SK-N-SH treated with all-trans-retinoic acid at 6 μM for 48 hours (cell line): ENCODE measurements around the gene IFI27L1.
A peak's percentile ranks its signal among the peaks of the same experiment; 100 is the strongest.

Source experiments
- ATAC-seq: fragments of 200-7000 bp; cut with Tn5 transposase; 3 replicates; pipeline ENCODE4 v1.9.1; 2020; ENCODE audit warnings: mild to moderate bottlenecking, moderate library complexity
- BACH2 ChIP-seq: fragments of 250-450 bp; sonication (Bioruptor Pico); IDR thresholded peaks from 2 replicates; pipeline ENCODE4 v1.9.0; 2021; ENCODE audit warnings: mild to moderate bottlenecking, borderline replicate concordance
- ESRRG ChIP-seq: fragments of 250-450 bp; sonication (Bioruptor Pico); IDR thresholded peaks from 2 replicates; pipeline ENCODE4 v1.6.1; 2021; ENCODE audit warnings: mild to moderate bottlenecking
- GLIS3 ChIP-seq: fragments of 250-450 bp; sonication (Bioruptor Pico); IDR thresholded peaks from 2 replicates; pipeline ENCODE4 v1.5.0; 2020; ENCODE audit warnings: mild to moderate bottlenecking, moderate library complexity
- RARB ChIP-seq: fragments of 250-450 bp; sonication (Bioruptor Pico); IDR thresholded peaks from 2 replicates; pipeline ENCODE4 v1.8.0; 2021; ENCODE audit warnings: mild to moderate bottlenecking, moderate library complexity
- SNAI2 ChIP-seq: fragments of 250-450 bp; sonication (Bioruptor Pico); IDR thresholded peaks from 2 replicates; pipeline ENCODE4 v1.5.0; 2020; ENCODE audit warnings: mild to moderate bottlenecking, moderate library complexity
- TCF4 ChIP-seq: fragments of 250-450 bp; sonication (Bioruptor Pico); IDR thresholded peaks from 2 replicates; pipeline ENCODE4 v1.8.0; 2021; ENCODE audit warnings: mild to moderate bottlenecking, moderate library complexity, borderline replicate concordance
- ZFP3 ChIP-seq: fragments of 250-450 bp; sonication (Bioruptor Pico); IDR thresholded peaks from 2 replicates; pipeline ENCODE4 v1.5.0; 2020; ENCODE audit warnings: mild to moderate bottlenecking, moderate library complexity
- ZFP30 ChIP-seq: fragments of 450-650 bp; formaldehyde crosslinking; IDR thresholded peaks from 2 replicates; pipeline ENCODE4 v1.5.0; 2022; ENCODE audit warnings: mild to moderate bottlenecking, moderate library complexity
- ZNF565 ChIP-seq: fragments of 450-650 bp; formaldehyde crosslinking; conservative IDR thresholded peaks from 2 replicates; pipeline ENCODE4 v1.5.0; 2020; ENCODE audit warnings: low read depth, mild to moderate bottlenecking, moderate library complexity
- ZNF70 ChIP-seq: fragments of 450-650 bp; formaldehyde crosslinking; IDR thresholded peaks from 2 replicates; pipeline ENCODE4 v1.5.0; 2020; ENCODE audit warnings: mild to moderate bottlenecking, moderate library complexity
- ZNF8 ChIP-seq: fragments of 450-650 bp; formaldehyde crosslinking; IDR thresholded peaks from 2 replicates; pipeline ENCODE4 v1.5.0; 2020; ENCODE audit warnings: mild to moderate bottlenecking, moderate library complexity
- TF ChIP-seq, protein P1 (sequence below): fragments of 250-450 bp; sonication (Bioruptor Pico); IDR thresholded peaks from 2 replicates; pipeline ENCODE4 v1.5.0; 2020; ENCODE audit warnings: mild to moderate bottlenecking, moderate library complexity
- TF ChIP-seq, protein P2 (sequence below): fragments of 250-450 bp; sonication (Bioruptor Pico); IDR thresholded peaks from 2 replicates; pipeline ENCODE4 v1.8.0; 2021; ENCODE audit warnings: low read depth, mild to moderate bottlenecking, moderate library complexity, borderline replicate concordance
- TF ChIP-seq, protein P3 (sequence below): fragments of 250-450 bp; sonication (Bioruptor Pico); IDR thresholded peaks from 2 replicates; pipeline ENCODE4 v1.5.1; 2021; ENCODE audit warnings: mild to moderate bottlenecking, moderate library complexity
- TF ChIP-seq, protein P4 (sequence below): fragments of 250-450 bp; sonication (Bioruptor Pico); IDR thresholded peaks from 2 replicates; pipeline ENCODE4 v1.8.0; 2020; ENCODE audit warnings: mild to moderate bottlenecking, moderate library complexity, borderline replicate concordance
- TF ChIP-seq, protein P5 (sequence below): fragments of 250-450 bp; sonication (Bioruptor Pico); IDR thresholded peaks from 2 replicates; pipeline ENCODE4 v1.5.1; 2020; ENCODE audit warnings: low read depth, mild to moderate bottlenecking, moderate library complexity

Gene IFI27L1

DNA sequence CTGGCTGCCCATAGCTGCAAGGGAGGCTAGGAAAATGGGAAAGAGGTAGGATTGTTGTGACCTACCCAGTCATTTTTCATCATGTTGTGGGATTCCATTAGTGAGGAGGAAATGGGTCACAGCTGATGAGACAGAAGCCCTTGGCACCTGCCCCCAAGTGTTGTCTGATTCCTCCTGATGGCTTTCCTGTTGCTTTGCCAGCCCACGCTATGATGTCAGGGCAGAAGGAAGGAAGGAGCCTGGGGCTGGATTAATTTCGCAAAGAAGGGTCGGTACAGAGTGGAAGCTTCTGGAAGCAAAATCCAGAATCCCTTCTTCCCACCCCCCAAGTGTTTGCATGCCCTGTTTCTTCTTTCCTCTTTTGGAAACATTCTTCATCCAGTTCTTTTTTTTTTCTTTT lies 46.2 kb upstream of the IFI27L1 start (continued):
- TF ChIP-seq, protein P1, sequence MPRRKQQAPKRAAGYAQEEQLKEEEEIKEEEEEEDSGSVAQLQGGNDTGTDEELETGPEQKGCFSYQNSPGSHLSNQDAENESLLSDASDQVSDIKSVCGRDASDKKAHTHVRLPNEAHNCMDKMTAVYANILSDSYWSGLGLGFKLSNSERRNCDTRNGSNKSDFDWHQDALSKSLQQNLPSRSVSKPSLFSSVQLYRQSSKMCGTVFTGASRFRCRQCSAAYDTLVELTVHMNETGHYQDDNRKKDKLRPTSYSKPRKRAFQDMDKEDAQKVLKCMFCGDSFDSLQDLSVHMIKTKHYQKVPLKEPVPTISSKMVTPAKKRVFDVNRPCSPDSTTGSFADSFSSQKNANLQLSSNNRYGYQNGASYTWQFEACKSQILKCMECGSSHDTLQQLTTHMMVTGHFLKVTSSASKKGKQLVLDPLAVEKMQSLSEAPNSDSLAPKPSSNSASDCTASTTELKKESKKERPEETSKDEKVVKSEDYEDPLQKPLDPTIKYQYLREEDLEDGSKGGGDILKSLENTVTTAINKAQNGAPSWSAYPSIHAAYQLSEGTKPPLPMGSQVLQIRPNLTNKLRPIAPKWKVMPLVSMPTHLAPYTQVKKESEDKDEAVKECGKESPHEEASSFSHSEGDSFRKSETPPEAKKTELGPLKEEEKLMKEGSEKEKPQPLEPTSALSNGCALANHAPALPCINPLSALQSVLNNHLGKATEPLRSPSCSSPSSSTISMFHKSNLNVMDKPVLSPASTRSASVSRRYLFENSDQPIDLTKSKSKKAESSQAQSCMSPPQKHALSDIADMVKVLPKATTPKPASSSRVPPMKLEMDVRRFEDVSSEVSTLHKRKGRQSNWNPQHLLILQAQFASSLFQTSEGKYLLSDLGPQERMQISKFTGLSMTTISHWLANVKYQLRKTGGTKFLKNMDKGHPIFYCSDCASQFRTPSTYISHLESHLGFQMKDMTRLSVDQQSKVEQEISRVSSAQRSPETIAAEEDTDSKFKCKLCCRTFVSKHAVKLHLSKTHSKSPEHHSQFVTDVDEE (CRISPR knock-in tag) = no peak
- TF ChIP-seq, all 23 proteins: peak for 0

DNA sequence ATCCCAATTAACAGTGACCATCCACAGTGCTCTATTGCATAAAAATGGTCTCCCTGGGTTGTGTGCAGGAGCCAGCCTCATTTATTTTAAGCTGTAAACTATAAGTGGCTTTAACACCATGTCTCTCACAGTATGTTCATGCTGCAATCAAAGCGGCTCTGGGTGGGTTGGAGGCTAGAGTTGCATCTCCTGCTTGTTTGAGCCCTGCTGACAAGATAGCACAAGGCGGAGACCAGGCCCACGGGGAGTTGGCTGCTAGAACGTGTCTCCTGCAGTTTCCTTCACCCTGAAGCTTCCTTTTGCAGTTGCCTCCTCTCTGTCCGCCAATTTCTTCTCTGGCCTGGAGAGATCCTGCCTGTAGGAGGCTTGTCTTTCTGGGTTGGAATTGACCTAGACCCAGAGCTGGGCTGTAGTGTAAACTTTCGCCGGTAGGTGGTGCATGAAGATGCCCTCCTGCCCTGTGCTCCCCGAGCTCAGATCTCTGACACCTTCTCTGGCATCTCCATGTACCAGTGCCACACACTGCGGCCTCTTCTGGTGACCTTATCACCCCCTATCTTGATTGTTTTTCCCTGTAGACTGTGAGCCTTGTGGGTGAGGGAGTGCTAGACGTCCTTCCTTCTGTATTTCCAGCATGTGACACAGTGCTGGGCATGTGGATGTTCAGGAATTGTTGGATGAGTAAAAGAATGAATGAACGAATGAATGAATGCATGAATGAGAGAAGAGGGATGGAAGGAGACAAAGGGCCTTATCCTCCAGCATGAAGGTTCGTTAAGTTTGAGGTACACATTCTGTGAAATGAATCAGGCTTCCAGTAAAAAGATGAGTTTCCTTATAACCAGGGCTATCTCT lies 44.6 kb upstream of the IFI27L1 start:
- ATAC-seq = peak; percentile 99
- no peak for TF ChIP-seq RARB (CRISPR knock-in tag)
- TF ChIP-seq SNAI2 = no peak
- no peak for TF ChIP-seq ZNF70 (CRISPR knock-in tag)
- no peak for TF ChIP-seq BACH2 (CRISPR knock-in tag)
- TF ChIP-seq ZFP3 (CRISPR knock-in tag) = no peak
- TF ChIP-seq GLIS3 (CRISPR knock-in tag) = no peak
- no peak for TF ChIP-seq ZFP30 (CRISPR knock-in tag)
- TF ChIP-seq, protein P2, sequence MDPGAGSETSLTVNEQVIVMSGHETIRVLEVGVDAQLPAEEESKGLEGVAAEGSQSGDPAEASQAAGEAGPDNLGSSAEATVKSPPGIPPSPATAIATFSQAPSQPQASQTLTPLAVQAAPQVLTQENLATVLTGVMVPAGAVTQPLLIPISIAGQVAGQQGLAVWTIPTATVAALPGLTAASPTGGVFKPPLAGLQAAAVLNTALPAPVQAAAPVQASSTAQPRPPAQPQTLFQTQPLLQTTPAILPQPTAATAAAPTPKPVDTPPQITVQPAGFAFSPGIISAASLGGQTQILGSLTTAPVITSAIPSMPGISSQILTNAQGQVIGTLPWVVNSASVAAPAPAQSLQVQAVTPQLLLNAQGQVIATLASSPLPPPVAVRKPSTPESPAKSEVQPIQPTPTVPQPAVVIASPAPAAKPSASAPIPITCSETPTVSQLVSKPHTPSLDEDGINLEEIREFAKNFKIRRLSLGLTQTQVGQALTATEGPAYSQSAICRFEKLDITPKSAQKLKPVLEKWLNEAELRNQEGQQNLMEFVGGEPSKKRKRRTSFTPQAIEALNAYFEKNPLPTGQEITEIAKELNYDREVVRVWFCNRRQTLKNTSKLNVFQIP (CRISPR knock-in tag) = no peak
- TF ChIP-seq, protein P3, sequence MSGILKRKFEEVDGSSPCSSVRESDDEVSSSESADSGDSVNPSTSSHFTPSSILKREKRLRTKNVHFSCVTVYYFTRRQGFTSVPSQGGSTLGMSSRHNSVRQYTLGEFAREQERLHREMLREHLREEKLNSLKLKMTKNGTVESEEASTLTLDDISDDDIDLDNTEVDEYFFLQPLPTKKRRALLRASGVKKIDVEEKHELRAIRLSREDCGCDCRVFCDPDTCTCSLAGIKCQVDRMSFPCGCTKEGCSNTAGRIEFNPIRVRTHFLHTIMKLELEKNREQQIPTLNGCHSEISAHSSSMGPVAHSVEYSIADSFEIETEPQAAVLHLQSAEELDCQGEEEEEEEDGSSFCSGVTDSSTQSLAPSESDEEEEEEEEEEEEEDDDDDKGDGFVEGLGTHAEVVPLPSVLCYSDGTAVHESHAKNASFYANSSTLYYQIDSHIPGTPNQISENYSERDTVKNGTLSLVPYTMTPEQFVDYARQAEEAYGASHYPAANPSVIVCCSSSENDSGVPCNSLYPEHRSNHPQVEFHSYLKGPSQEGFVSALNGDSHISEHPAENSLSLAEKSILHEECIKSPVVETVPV = no peak
- TF ChIP-seq ZNF565 (CRISPR knock-in tag) = no peak
- TF ChIP-seq, protein P4, sequence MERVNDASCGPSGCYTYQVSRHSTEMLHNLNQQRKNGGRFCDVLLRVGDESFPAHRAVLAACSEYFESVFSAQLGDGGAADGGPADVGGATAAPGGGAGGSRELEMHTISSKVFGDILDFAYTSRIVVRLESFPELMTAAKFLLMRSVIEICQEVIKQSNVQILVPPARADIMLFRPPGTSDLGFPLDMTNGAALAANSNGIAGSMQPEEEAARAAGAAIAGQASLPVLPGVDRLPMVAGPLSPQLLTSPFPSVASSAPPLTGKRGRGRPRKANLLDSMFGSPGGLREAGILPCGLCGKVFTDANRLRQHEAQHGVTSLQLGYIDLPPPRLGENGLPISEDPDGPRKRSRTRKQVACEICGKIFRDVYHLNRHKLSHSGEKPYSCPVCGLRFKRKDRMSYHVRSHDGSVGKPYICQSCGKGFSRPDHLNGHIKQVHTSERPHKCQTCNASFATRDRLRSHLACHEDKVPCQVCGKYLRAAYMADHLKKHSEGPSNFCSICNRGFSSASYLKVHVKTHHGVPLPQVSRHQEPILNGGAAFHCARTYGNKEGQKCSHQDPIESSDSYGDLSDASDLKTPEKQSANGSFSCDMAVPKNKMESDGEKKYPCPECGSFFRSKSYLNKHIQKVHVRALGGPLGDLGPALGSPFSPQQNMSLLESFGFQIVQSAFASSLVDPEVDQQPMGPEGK (CRISPR knock-in tag) = no peak
- no peak for TF ChIP-seq ZNF8 (CRISPR knock-in tag)
- TF ChIP-seq ESRRG (CRISPR knock-in tag) = no peak

DNA sequence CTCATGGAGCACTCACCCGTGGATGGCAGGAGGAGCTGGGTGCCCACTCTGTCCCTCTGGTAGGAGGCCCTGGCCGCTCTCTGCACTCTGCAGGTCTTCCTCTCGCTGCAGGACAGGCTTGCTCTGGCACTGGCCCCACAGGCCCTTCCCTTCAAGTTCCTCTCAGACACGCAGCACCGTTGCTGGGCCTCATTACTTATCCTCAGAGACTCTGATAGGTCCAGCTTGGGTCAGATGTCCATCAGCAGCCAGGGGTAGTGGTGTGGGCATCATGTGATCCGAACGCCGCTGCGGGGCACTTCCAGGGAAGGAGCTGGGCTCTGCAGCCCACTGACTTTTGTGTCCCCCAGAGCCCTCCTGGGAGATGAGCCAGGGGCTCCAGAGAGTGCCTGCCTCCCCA lies 43.2 kb upstream of the IFI27L1 start:
- TF ChIP-seq GLIS3 (CRISPR knock-in tag) = no peak
- TF ChIP-seq, protein P5, sequence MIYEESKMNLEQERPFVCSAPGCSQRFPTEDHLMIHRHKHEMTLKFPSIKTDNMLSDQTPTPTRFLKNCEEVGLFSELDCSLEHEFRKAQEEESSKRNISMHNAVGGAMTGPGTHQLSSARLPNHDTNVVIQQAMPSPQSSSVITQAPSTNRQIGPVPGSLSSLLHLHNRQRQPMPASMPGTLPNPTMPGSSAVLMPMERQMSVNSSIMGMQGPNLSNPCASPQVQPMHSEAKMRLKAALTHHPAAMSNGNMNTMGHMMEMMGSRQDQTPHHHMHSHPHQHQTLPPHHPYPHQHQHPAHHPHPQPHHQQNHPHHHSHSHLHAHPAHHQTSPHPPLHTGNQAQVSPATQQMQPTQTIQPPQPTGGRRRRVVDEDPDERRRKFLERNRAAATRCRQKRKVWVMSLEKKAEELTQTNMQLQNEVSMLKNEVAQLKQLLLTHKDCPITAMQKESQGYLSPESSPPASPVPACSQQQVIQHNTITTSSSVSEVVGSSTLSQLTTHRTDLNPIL (CRISPR knock-in tag) = no peak
- no peak for TF ChIP-seq ZNF8 (CRISPR knock-in tag)
- no peak for TF ChIP-seq ZFP3 (CRISPR knock-in tag)
- TF ChIP-seq, protein P3 = no peak
- TF ChIP-seq ZNF70 (CRISPR knock-in tag) = no peak
- TF ChIP-seq ZNF565 (CRISPR knock-in tag) = no peak
- TF ChIP-seq BACH2 (CRISPR knock-in tag) = no peak
- TF ChIP-seq, all 23 proteins: peak for 0
- ATAC-seq = no peak

DNA sequence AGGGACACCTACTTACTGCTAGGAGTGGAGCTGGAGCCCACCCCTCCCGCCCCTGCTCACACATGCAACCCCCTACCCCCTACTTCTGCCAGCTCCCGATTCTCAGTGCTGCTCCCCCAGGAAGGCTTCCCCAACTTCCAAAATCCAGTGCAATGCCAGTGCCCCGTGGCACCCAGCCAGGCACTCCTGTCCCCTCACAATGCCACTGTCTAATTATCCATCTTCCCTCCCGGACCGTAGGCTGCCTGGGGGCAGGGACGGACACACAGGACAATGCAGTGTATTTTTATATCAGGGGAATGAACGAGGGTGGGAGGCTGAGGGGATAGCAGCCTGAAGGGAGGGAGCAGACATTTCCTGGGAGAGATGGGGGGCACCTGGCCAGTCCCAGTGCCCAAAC lies 42.6 kb upstream of the IFI27L1 start:
- no peak for ATAC-seq
- TF ChIP-seq, protein P4 (CRISPR knock-in tag) = no peak
- TF ChIP-seq SNAI2 = no peak
- TF ChIP-seq, protein P5 (CRISPR knock-in tag) = no peak
- no peak for TF ChIP-seq ZFP3 (CRISPR knock-in tag)
- TF ChIP-seq TCF4 (CRISPR knock-in tag) = no peak
